GM18505 (cell line): Measurements from ENCODE around the gene YY1.
"Not testable (repeated sequence)": the region's sequence is repeated elsewhere in the genome, so short reads cannot be mapped to it uniquely, and the experiment has no call there.

Experiments
- ATAC-seq: cut with Tn5 transposase; IDR thresholded peaks from one replicate; pipeline ENCODE4 v1.9.1; 2021; ENCODE audit not compliant: unreplicated experiment
- POLR2A ChIP-seq: IDR thresholded peaks from 4 replicates; pipeline ENCODE4 v1.6.1; 2011; ENCODE audit warnings: borderline replicate concordance; ENCODE audit not compliant: insufficient read depth, insufficient read length; ENCODE audit errors: extremely low read depth

Gene YY1

DNA sequence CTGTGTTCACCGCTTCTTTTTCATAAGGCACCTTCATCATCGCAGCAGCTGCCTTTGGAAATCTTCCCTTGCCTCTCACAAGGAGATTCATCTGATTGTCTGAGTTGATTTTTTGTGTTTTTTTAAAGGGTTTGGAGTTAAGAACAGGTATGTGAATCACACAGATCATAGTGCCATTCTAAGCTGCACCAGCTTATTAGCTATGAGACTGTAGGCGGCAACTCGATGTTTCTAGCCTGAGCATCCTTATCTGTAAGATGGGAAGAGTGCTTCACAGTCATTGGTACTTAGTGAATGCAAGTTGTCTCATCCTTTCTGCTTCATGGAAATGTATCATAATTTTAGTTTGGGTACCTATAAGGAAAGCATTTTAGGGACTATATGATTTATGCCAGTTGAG, 35.3 kb downstream of the YY1 start:
- TF ChIP-seq POLR2A: no peak
- ATAC-seq: no peak

GRCh38 chr14:100275214-100275613, 36.3 kb downstream of the YY1 start:
- TF ChIP-seq POLR2A: no peak
- ATAC-seq: no peak

GRCh38 chr14:100278702-100279101, 39.8 kb downstream of the YY1 start:
- no peak for TF ChIP-seq POLR2A
- no peak for ATAC-seq

DNA sequence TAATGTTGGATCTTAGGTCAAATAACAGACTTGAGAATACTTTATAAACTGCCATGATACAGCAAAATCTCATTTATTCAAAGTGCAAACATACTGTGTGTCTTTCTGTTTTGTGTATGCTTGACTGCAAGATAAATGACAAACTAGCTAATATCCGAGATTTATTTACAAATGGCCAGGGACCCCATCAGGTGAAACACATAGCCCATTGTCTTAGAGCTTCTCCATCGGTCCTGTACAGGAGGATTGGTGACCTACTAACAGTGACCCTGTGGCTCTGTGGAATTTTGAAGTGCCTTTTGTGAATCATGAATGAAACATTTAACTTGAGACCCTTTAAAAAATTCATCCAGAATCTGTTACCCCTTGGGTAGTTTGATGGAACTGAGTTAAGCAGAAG, 40.2 kb downstream of the YY1 start:
- no peak for ATAC-seq
- no peak for TF ChIP-seq POLR2A

DNA sequence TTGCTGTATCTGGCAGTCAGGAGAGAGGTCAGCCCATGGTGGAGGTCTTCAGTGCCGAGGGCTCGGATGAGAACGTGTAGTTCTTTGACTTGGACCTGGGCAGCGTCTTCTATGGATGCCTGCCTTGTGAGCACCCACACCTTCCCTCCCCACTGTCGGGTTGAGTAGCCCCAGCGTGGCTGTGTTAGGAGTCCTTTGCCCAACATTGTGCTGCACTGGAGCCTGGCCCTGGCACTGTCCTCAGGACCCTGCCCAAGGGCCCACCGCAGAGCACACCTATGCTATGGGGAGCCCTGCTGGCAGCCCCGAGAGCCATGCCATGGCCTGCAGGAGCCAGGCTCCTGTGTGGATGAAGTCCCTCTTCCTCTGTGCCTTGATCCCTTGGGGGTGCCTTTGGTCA, 40.6 kb downstream of the YY1 start:
- TF ChIP-seq POLR2A: no peak
- no peak for ATAC-seq

GRCh38 chr14:100281286-100282082, 42.5 kb downstream of the YY1 start:
- ATAC-seq: no peak

GRCh38 chr14:100282083-100282350, 43.1 kb downstream of the YY1 start:
- TF ChIP-seq POLR2A: no peak
- ATAC-seq: no peak

More at GRCh38 chr14:100281286-100282082, 42.5 kb downstream of the YY1 start:
- TF ChIP-seq POLR2A: no peak

DNA sequence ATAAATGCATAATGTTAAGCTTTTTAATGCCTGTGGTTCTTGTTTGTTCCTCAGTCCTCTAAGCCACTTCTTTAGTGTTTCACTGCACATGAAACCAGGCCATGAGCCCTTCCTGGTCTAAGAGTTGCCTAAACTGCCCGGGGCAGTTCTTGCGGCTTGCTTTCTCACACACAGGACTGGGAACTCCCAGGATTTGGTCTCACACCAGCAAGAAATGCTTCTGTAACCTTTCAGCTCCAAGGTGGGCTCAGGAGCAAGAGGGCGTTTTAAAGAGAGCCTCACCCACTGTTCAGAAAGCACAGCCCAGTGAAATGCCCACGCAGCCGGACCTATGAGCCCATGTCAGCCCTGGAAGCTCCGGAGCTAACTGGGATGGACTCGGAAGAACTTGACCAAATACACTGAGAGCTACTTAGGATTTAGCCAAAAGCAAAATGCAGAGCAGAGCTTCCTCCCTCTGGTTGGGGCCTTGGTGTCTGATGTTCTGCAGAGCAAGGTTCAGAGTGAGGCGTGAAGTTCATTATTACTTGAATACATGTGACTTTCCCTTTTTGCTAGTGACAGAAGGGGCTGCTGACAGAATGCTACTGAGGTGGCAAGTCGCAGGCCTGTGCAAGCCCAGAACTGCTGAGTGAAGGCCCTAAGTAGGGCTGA, 43.9 kb downstream of the YY1 start:
- no peak for ATAC-seq
- no peak for TF ChIP-seq POLR2A

DNA sequence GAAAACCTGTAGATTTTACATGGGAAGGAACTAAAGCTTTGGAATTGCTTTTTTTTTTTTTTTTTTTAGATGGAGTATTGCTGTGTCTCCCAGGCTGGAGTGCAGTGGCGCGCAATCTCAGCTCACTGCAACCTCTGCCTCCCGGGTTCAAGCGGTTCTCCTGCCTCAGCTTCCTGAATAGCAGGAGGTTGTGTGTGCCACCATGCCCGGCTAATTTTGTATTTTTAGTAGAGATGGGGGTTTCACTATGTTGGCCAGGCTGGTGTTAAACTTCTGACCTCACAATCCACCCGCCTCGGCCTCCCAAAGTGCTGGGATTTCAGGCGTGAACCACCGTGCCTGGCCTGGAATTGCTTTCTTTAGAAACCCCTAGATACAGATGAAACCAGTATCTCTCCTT, 44.5 kb downstream of the YY1 start:
- ATAC-seq: not testable (repeated sequence)

- no peak for ATAC-seq
- no peak for TF ChIP-seq POLR2A
Observed at GRCh38 chr14:100283984-100284881, 45.3 kb downstream of the YY1 start.

DNA sequence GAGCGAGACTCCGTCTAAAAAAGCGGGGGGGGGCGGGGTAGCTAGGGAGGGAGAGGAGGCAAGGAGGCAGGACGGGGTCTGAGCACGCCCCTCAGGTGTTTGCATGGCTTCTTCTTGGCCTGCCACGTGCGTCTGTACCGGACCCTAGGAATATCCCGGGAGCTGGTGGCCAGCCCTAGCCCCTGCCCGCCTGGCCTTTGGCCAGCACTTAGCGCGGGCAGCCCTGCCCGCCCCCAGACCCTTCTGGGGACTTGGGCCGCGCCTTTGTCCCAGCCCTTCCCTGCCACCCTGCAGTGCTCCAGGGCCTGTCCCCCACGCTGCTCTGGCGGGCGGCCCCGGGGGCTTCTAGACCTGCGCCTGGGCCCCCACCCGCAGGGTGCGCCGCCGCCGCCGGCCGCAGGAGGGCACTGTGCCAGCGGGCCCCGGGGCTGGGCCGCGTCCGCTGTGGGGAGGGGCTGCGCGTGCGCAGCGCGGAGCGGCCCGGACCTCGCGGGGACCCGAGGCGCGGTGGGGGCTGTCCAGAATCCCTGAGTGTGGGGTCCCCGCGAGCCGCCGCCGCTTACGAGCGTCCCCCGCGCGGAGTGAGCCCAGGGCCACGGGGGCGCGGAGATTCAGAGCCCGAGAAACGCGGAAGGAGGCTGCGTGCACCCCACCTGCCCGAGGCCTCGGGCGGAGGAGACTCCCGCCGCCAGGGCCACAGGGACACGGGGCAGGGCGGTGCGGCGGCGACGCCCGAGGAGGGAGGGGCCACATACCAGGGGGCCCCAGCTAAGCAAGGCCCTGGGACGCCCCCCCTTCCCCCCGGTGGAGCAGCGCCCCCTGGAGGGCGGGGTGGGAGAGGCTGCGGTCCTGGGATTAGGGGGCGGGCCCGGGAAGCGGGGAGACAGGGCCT, 46.3 kb downstream of the YY1 start:
- peak; percentile 72 for TF ChIP-seq POLR2A
- peak; percentile 88 for ATAC-seq

GRCh38 chr14:100285913-100286400, 47.0 kb downstream of the YY1 start:
- ATAC-seq: no peak
- TF ChIP-seq POLR2A: no peak
